Measurements from ENCODE around the gene TCP10L.

DNA sequence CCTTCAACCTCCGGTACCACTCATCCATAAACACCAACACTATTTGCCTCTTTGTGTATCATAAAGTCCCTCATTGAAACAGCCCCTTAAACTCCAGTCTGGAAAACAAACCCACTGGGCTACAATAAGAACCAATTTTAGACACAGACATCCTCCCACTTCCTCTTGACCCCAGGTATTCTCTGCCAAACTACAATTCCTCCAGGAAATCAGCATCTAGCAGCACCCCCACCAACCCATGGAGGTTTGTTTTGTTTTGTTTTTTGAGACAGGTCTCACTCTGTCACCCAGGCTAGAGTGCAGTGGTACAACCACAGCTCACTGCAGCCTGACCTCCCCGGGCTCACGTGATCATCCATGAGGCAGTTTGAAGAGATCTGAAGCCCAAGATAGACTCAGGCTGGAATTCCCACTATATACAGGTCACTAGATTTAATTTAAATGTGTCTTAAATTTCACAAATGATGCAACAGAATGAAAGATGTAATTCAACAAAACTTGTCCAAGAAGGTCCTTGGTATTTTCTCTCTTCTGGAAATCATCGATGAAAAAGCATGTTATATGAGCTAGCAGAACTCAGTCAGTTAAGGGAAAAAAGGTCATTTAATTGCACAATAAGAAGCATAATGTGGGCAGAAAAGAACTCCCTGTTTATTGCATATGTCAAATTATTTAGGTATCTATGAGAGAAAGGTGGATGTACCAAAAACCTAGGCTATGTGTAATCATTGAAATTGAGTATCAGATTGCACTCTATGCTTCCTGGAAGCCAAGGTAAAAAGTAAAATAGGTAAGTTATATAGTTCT is 30.3 kb downstream of the TCP10L start:
- TF ChIP-seq, protein P1, sequence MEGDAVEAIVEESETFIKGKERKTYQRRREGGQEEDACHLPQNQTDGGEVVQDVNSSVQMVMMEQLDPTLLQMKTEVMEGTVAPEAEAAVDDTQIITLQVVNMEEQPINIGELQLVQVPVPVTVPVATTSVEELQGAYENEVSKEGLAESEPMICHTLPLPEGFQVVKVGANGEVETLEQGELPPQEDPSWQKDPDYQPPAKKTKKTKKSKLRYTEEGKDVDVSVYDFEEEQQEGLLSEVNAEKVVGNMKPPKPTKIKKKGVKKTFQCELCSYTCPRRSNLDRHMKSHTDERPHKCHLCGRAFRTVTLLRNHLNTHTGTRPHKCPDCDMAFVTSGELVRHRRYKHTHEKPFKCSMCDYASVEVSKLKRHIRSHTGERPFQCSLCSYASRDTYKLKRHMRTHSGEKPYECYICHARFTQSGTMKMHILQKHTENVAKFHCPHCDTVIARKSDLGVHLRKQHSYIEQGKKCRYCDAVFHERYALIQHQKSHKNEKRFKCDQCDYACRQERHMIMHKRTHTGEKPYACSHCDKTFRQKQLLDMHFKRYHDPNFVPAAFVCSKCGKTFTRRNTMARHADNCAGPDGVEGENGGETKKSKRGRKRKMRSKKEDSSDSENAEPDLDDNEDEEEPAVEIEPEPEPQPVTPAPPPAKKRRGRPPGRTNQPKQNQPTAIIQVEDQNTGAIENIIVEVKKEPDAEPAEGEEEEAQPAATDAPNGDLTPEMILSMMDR (IDR thresholded peaks at IDR 0.05): no peak
- no peak for TF ChIP-seq POLR2A (IDR thresholded peaks at IDR 0.05)
